Liver (tissue), 9 donors: ENCODE data around the gene HMGN5. TPM values are rescaled to one million over a fixed set of nuclear protein-coding genes. Genes with fewer than 3 reads are reported as not detected.

Experiments
- DNase-seq: peaks from one replicate; pipeline ENCODE4 v3.0.0-alpha.2; 2017; ENCODE audit warnings: low spot score
- H3K27ac ChIP-seq, 2 donors: one replicate each; pipeline ENCODE4 v1.7.0; 2013; ENCODE audit warnings: inconsistent platforms in 2 of 2, low read length in 2 of 2, control low read depth in 1 of 2, low read depth in 1 of 2, mild to moderate bottlenecking in 1 of 2
- H3K27me3 ChIP-seq, 4 donors: one replicate each; pipeline versions ENCODE4 v1.6.1 to v1.7.0; 2013; ENCODE audit warnings: low read length in 3 of 4, inconsistent platforms in 1 of 4, mild to moderate bottlenecking in 1 of 4, moderate library complexity in 1 of 4; ENCODE audit not compliant: control insufficient read depth in 4 of 4, insufficient read depth in 4 of 4
- H3K36me3 ChIP-seq, 4 donors: one replicate each; pipeline versions ENCODE4 v1.6.1 to v1.7.0; 2013; ENCODE audit warnings: low read length in 3 of 4, mild to moderate bottlenecking in 3 of 4, low read depth in 1 of 4, moderate library complexity in 1 of 4; ENCODE audit not compliant: control insufficient read depth in 4 of 4, insufficient read depth in 3 of 4
- H3K4me1 ChIP-seq, 4 donors: one replicate each; pipeline versions ENCODE4 v1.6.1 to v1.7.0; 2013; ENCODE audit warnings: low read length in 3 of 4, mild to moderate bottlenecking in 3 of 4, moderate library complexity in 1 of 4; ENCODE audit not compliant: control insufficient read depth in 4 of 4, insufficient read depth in 4 of 4
- H3K4me3 ChIP-seq, 3 donors: one replicate each; pipeline versions ENCODE4 v1.6.1 to v1.7.0; 2013; ENCODE audit warnings: low read length in 3 of 3, control low read depth in 1 of 3, low read depth in 1 of 3, mild to moderate bottlenecking in 1 of 3
- H3K9ac ChIP-seq, 2 donors: one replicate each; pipeline ENCODE4 v1.7.0; 2013; ENCODE audit warnings: low read length in 2 of 2, mild to moderate bottlenecking in 2 of 2, moderate library complexity in 2 of 2, control low read depth in 1 of 2, low read depth in 1 of 2
- H3K9me3 ChIP-seq, 4 donors: one replicate each; pipeline versions ENCODE4 v1.6.1 to v1.7.0; 2013; ENCODE audit warnings: low read length in 3 of 4; ENCODE audit not compliant: control insufficient read depth in 4 of 4
- CTCF ChIP-seq: fragments of 150-350 bp; IDR thresholded peaks from 2 replicates; pipeline ENCODE4 v1.5.1; 2017; ENCODE audit warnings: improper control_type of control experiment, low read depth, low read length; ENCODE audit not compliant: missing input control
- EGR1 ChIP-seq, 2 donors: IDR thresholded peaks; 2 replicates each; pipeline ENCODE4 v1.6.1; 2016 to 2018; ENCODE audit warnings: antibody characterized with exemption in 2 of 2, low read depth in 2 of 2
- FOXA1 ChIP-seq: IDR thresholded peaks from 2 replicates; pipeline ENCODE4 v1.6.1; 2016; ENCODE audit warnings: antibody characterized with exemption
- FOXA2 ChIP-seq: IDR thresholded peaks from 2 replicates; pipeline ENCODE4 v1.6.1; 2016; ENCODE audit warnings: antibody characterized with exemption
- GABPA ChIP-seq, 2 donors: IDR thresholded peaks in 1 of 2; conservative IDR thresholded peaks in 1 of 2; 2 replicates each; pipeline ENCODE4 v1.6.1; 2016; ENCODE audit warnings: antibody characterized with exemption in 2 of 2, mild to moderate bottlenecking in 1 of 2, moderate library complexity in 1 of 2
- HNF4A ChIP-seq, 2 donors: conservative IDR thresholded peaks; 2 replicates each; pipeline ENCODE4 v1.6.1; 2016; ENCODE audit warnings: antibody characterized with exemption in 2 of 2, mild to moderate bottlenecking in 2 of 2
- HNF4G ChIP-seq: IDR thresholded peaks from 2 replicates; pipeline ENCODE4 v1.6.1; 2016; ENCODE audit warnings: antibody characterized with exemption
- JUND ChIP-seq, 2 donors: IDR thresholded peaks; 2 replicates each; pipeline ENCODE4 v1.6.1; 2016; ENCODE audit warnings: antibody characterized with exemption in 2 of 2
- MAX ChIP-seq: IDR thresholded peaks from 2 replicates; pipeline ENCODE4 v1.6.1; 2016; ENCODE audit warnings: antibody characterized with exemption
- NR2F2 ChIP-seq: IDR thresholded peaks from 2 replicates; pipeline ENCODE4 v1.6.1; 2016; ENCODE audit warnings: antibody characterized with exemption
- RAD21 ChIP-seq, 2 donors: IDR thresholded peaks; 2 replicates each; pipeline ENCODE4 v1.6.1; 2016; ENCODE audit warnings: antibody characterized with exemption in 2 of 2, mild to moderate bottlenecking in 2 of 2
- RXRA ChIP-seq, 2 donors: IDR thresholded peaks; 2 replicates each; pipeline ENCODE4 v1.6.1; 2017 to 2018; ENCODE audit warnings: antibody characterized with exemption in 2 of 2, mild to moderate bottlenecking in 1 of 2
- SP1 ChIP-seq: IDR thresholded peaks from 2 replicates; pipeline ENCODE4 v1.6.1; 2018; ENCODE audit warnings: antibody characterized with exemption, mild to moderate bottlenecking
- YY1 ChIP-seq: IDR thresholded peaks from 2 replicates; pipeline ENCODE4 v1.6.1; 2016; ENCODE audit warnings: antibody characterized with exemption, mild to moderate bottlenecking
- ZBTB33 ChIP-seq: IDR thresholded peaks from 2 replicates; pipeline ENCODE4 v1.6.1; 2016; ENCODE audit warnings: antibody characterized with exemption
- WGBS: extraction: QIAGEN DNeasy Blood & Tissue Kit; methylation state at CpG from one replicate; pipeline ENCODE4 v1.1.7; 2013; 5-methylcytosine and 5-hydroxymethylcytosine counted together
- polyA plus RNA-seq, 2 donors: library from polyadenylated mRNA; stranded (reverse) in 1 of 2; unstranded in 1 of 2; fragments of 200-250 nt in 1 of 2; fragments of >200 nt in 1 of 2; fragmentation: Nextera tagmentation in 1 of 2; extraction: Ambion mirVana in 1 of 2; gene quantifications; one replicate each; pipeline versions ENCODE4 v1.2.1 to v1.2.3, GENCODE V29; 2013 to 2015
- total RNA-seq, 2 donors: library from RNA; depleted of rRNA; stranded (reverse); fragments of >200 nt; gene quantifications; one replicate each; pipeline ENCODE4 v1.2.3, GENCODE V29; 2014
- donor health status: healthy.
- donor health status: healthy.
- donor health status: healthy.
- donor health status: healthy.
- donor health status: healthy.

HMGN5 gene
- total and polyA plus RNA-seq, 4 donors: 2.0 to 10.5 (median 5.5) TPM

GRCh38 chrX:81231476-81231875, 29.8 kb upstream of the HMGN5 start:
- WGBS: 90% methylated on average over 1 of the region's 1 CpG

GRCh38 chrX:81229901-81230300, 28.2 kb upstream of the HMGN5 start:
- DNase-seq: no peak
- Histone ChIP-seq H3K4me3 (no peak overlapping the region), H3K27ac (no peak overlapping the region)

More at GRCh38 chrX:81231476-81231875, 29.8 kb upstream of the HMGN5 start:
- DNase-seq: no peak
- Histone ChIP-seq H3K36me3 (no peaks in the 10 kb centered on the region), H3K9me3 (no peaks in the 10 kb centered on the region), H3K27me3 (no peaks in the 10 kb centered on the region), H3K27ac (no peak overlapping the region), H3K9ac (no peak overlapping the region), H3K4me1 (no peaks in the 10 kb centered on the region), H3K4me3 (no peak overlapping the region)
- TF ChIP-seq FOXA2: no peak
- TF ChIP-seq HNF4G: no peak
- TF ChIP-seq GABPA (IDR thresholded peaks at IDR 0.05 in 1 of 2, conservative IDR thresholded peaks at IDR 0.05 in 1 of 2): no peak
- no peak for TF ChIP-seq RAD21 (IDR thresholded peaks at IDR 0.05)
- TF ChIP-seq YY1: no peak
- TF ChIP-seq EGR1 (IDR thresholded peaks at IDR 0.05; ENCODE audit: low read depth in 2 of 2): no peak
- no peak for TF ChIP-seq SP1
- no peak for TF ChIP-seq HNF4A (conservative IDR thresholded peaks at IDR 0.05)
- TF ChIP-seq JUND (IDR thresholded peaks at IDR 0.05): no peak
- no peak for TF ChIP-seq NR2F2
- no peak for TF ChIP-seq CTCF

GRCh38 chrX:81229229-81229628, 27.5 kb upstream of the HMGN5 start:
- Histone ChIP-seq H3K9me3 (no peaks in the 10 kb centered on the region), H3K4me1 (no peaks in the 10 kb centered on the region), H3K27me3 (no peaks in the 10 kb centered on the region), H3K4me3 (no peak overlapping the region), H3K9ac (no peak overlapping the region), H3K36me3 (no peaks in the 10 kb centered on the region), H3K27ac (no peak overlapping the region)
- no peak for TF ChIP-seq FOXA1
- no peak for DNase-seq
- 82% methylated on average over 3 of the region's 3 CpGs for WGBS

More at GRCh38 chrX:81229901-81230300, 28.2 kb upstream of the HMGN5 start:
- 95% methylated on average over 2 of the region's 2 CpGs for WGBS
- no peak for TF ChIP-seq HNF4G
- Histone ChIP-seq H3K9me3 (no peaks in the 10 kb centered on the region), H3K36me3 (no peaks in the 10 kb centered on the region), H3K27me3 (no peaks in the 10 kb centered on the region), H3K9ac (no peak overlapping the region), H3K4me1 (no peaks in the 10 kb centered on the region)

GRCh38 chrX:81215685-81216084, 14.0 kb upstream of the HMGN5 start:
- Histone ChIP-seq H3K27ac (no peak overlapping the region), H3K4me3 (no peak overlapping the region), H3K4me1 (no peaks in the 10 kb centered on the region), H3K27me3 (no peaks in the 10 kb centered on the region), H3K9me3 (no peaks in the 10 kb centered on the region), H3K9ac (no peak overlapping the region), H3K36me3 (no peaks in the 10 kb centered on the region)
- WGBS: 74% methylated on average over 1 of the region's 1 CpG
- no peak for DNase-seq
- TF ChIP-seq MAX (no peak), FOXA1 (no peak), GABPA (IDR thresholded peaks at IDR 0.05 in 1 of 2, conservative IDR thresholded peaks at IDR 0.05 in 1 of 2) (no peak), YY1 (no peak), FOXA2 (no peak), ZBTB33 (no peak), JUND (IDR thresholded peaks at IDR 0.05) (no peak), RXRA (IDR thresholded peaks at IDR 0.05) (no peak)
